Uterus (tissue), 4 donors: ENCODE data around the gene NRL. TPM values are rescaled to one million over a fixed set of nuclear protein-coding genes. Genes with fewer than 3 reads are reported as not detected.
A peak's percentile ranks its signal among the peaks of the same experiment; 100 is the strongest.

Experiments
- DNase-seq, 2 donors: peaks; one replicate each; pipeline ENCODE4 v3.0.0-alpha.2; 2019 to 2020
- H3K27ac ChIP-seq, 2 donors: fragments of 200-600 bp; sonication (generic); 1 replicate in 1 of 2; 2 replicates in 1 of 2; pipeline ENCODE4 v1.5.1; 2016 to 2018
- H3K27me3 ChIP-seq, 2 donors: fragments of 200-600 bp; sonication (generic); one replicate each; pipeline ENCODE4 v1.5.1; 2018 to 2019; ENCODE audit warnings: control low read depth in 1 of 2
- H3K36me3 ChIP-seq, 2 donors: fragments of 200-600 bp; sonication (generic); one replicate each; pipeline ENCODE4 v1.5.1; 2019; ENCODE audit warnings: control low read depth in 1 of 2
- H3K4me1 ChIP-seq, 2 donors: fragments of 200-600 bp; sonication (generic); one replicate each; pipeline ENCODE4 v1.5.1; 2018 to 2019; ENCODE audit warnings: control low read depth in 1 of 2
- H3K4me3 ChIP-seq, 2 donors: fragments of 200-600 bp; sonication (generic); 1 replicate in 1 of 2; 2 replicates in 1 of 2; pipeline ENCODE4 v1.5.1; 2018 to 2019; ENCODE audit warnings: mild to moderate bottlenecking in 1 of 2
- H3K9me3 ChIP-seq, 2 donors: fragments of 200-600 bp; sonication (generic); one replicate each; pipeline ENCODE4 v1.5.1; 2019; ENCODE audit warnings: control low read depth in 1 of 2
- CTCF ChIP-seq, 4 experiments: fragments of 200-600 bp in 2 of 4; fragments of 450-650 bp in 2 of 4; sonication (generic) in 2 of 4; IDR thresholded peaks; one replicate each; pipeline ENCODE4 v1.5.1; 2016 to 2019; ENCODE audit warnings: antibody characterized with exemption in 4 of 4, mild to moderate bottlenecking in 2 of 4, moderate library complexity in 1 of 4
- POLR2A ChIP-seq, 2 donors: fragments of 450-650 bp; IDR thresholded peaks; one replicate each; pipeline ENCODE4 v1.6.1; 2016; ENCODE audit warnings: antibody characterized with exemption in 2 of 2, mild to moderate bottlenecking in 1 of 2, moderate library complexity in 1 of 2
- intact Hi-C: fragments of 100-400 bp; cut with DNase I; formaldehyde crosslinking; loops from one replicate; pipeline ENCODE4 v1.15.1; 2023; ENCODE audit warnings: low total_unique reads
- total RNA-seq, 4 donors: library from RNA; depleted of rRNA in 3 of 4; stranded (reverse); fragments of >200 nt in 3 of 4; gene quantifications; one replicate each; pipeline versions ENCODE4 v1.1.0 to v1.2.4, GENCODE V29; 2014 to 2023
- donor health status: DM: yes; HTN: yes; CAD: no.

The NRL gene
- total RNA-seq, 4 donors from 2014 or later: 1.2 to 1.8 (median 1.3) TPM; not detected in 1

- peak; percentile 72 to 75 for DNase-seq
- no peak for TF ChIP-seq POLR2A (IDR thresholded peaks at IDR 0.05)
- peak; percentile 74 to 95 (median 88) for TF ChIP-seq CTCF (IDR thresholded peaks at IDR 0.05)
- intact Hi-C loops: loop anchor here (5.0 kb wide), 1 partner anchor 34 kb away; the partner anchor contains the start of gene PCK2
- no peak overlapping the region for H3K27ac ChIP-seq
- H3K27me3 ChIP-seq: no peaks in the 10 kb centered on the region
- no peak overlapping the region for H3K4me3 ChIP-seq
- no peaks in the 10 kb centered on the region for H3K9me3 ChIP-seq
- H3K36me3 ChIP-seq: no peaks in the 10 kb centered on the region
- H3K4me1 ChIP-seq: no peaks in the 10 kb centered on the region
These were observed 56.3 kb downstream of the NRL start for GRCh38 chr14:24058260-24058950.

- intact Hi-C loops: loop anchor here (5.0 kb wide), 1 partner anchor 34 kb away; the partner anchor contains the start of gene PCK2
- H3K27me3 ChIP-seq: no peaks in the 10 kb centered on the region
- DNase-seq: no peak
- TF ChIP-seq CTCF (IDR thresholded peaks at IDR 0.05) (no peak), POLR2A (IDR thresholded peaks at IDR 0.05) (no peak)
- H3K4me3 ChIP-seq: no peak overlapping the region
- H3K4me1 ChIP-seq: no peaks in the 10 kb centered on the region
- no peak overlapping the region for H3K27ac ChIP-seq
- H3K9me3 ChIP-seq: no peaks in the 10 kb centered on the region
- H3K36me3 ChIP-seq: no peaks in the 10 kb centered on the region
These were observed 56.9 kb downstream of the NRL start for GRCh38 chr14:24057867-24058259.

GRCh38 chr14:24057271-24057670 lies 57.5 kb downstream of the NRL start:
- H3K4me3 ChIP-seq: no peak overlapping the region
- no peak for DNase-seq
- no peak overlapping the region for H3K27ac ChIP-seq
- no peaks in the 10 kb centered on the region for H3K9me3 ChIP-seq
- H3K4me1 ChIP-seq: peaks cover 0 to under 1% of the 10 kb centered on the region in 2 donors
- no peaks in the 10 kb centered on the region for H3K27me3 ChIP-seq
- no peaks in the 10 kb centered on the region for H3K36me3 ChIP-seq
- TF ChIP-seq POLR2A (IDR thresholded peaks at IDR 0.05): no peak
- TF ChIP-seq CTCF (IDR thresholded peaks at IDR 0.05): no peak
- intact Hi-C loops: loop anchor here (5.0 kb wide), 1 partner anchor 35 kb away; the partner anchor contains the start of gene PCK2

- no peaks in the 10 kb centered on the region for H3K27me3 ChIP-seq
- intact Hi-C loops: loop anchor here (5.0 kb wide), 1 partner anchor 36 kb away; the partner anchor contains the start of gene PCK2
- H3K36me3 ChIP-seq: no peaks in the 10 kb centered on the region
- H3K4me3 ChIP-seq: no peak overlapping the region
- peaks cover 0 to 5% of the 10 kb centered on the region in 2 donors for H3K4me1 ChIP-seq
- H3K9me3 ChIP-seq: no peaks in the 10 kb centered on the region
- TF ChIP-seq CTCF (IDR thresholded peaks at IDR 0.05) (no peak), POLR2A (IDR thresholded peaks at IDR 0.05) (no peak)
- DNase-seq: no peak
- no peak overlapping the region for H3K27ac ChIP-seq
These were observed 58.0 kb downstream of the NRL start for GRCh38 chr14:24056800-24057184.

GRCh38 chr14:24055971-24056799 lies 58.6 kb downstream of the NRL start:
- Histone ChIP-seq H3K4me3 (no peak overlapping the region), H3K36me3 (no peaks in the 10 kb centered on the region), H3K9me3 (no peaks in the 10 kb centered on the region), H3K27me3 (no peaks in the 10 kb centered on the region), H3K4me1 (peaks cover 0 to 5% of the 10 kb centered on the region in 2 donors), H3K27ac (no peak overlapping the region)
- no peak for TF ChIP-seq POLR2A (IDR thresholded peaks at IDR 0.05)
- TF ChIP-seq CTCF (IDR thresholded peaks at IDR 0.05): no peak
- intact Hi-C loops: loop anchor here (5.0 kb wide), 1 partner anchor 36 kb away; the partner anchor contains the start of gene PCK2
- no peak for DNase-seq
